HG03378 (cell line): ENCODE results near the gene RALA.
"Not testable (repeated sequence)": the region's sequence is repeated elsewhere in the genome, so short reads cannot be mapped to it uniquely, and the experiment has no call there.

Experiments used
- ATAC-seq: cut with Tn5 transposase; IDR thresholded peaks from one replicate; pipeline ENCODE4 v1.9.1; 2021; ENCODE audit warnings: mild to moderate bottlenecking, moderate library complexity; ENCODE audit not compliant: unreplicated experiment

Gene RALA

DNA sequence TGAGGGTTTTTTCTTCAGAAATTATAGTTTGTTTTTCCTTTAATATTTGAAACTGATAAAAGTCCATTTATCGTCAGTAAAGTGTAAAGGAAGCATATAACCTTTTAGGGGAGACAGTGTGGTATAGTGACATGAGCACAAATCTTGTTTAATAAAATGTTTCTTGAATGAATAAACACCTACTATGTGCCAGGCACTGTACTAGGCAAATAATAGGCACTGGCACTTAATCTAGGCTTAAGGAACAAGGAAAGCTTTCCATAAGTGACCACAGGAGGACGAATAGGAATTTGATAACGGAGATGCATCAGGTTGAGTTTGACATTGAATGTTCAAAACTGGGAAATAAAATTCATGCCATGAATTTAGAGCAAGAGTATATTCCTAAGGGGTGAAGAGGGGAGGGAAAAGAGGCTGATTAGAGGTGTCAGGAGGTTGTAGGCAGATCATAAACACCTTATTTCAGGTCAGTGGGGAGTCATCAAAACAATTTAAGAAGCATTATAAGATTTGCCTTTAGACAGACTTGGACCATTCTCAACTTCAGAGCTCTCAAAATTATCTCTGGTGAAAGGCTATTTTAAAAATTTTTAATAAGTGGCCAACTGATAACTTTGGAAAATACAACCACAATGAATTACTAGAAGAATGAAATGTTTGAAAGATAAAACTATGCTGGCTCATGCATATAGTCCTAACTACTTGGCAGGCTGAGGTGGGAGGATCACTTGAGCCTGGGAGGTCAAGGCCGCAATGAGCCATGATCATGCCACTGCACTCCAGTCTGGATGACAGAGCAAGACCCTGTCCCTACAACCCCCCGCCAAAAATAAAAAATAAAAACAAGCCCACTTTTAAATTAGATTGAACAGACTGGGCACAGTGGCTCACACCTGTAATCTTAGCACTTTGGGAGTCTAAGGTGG lies 22.4 kb downstream of the RALA start:
- ATAC-seq, result no peak

- ATAC-seq, result no peak
Observed at GRCh38 chr7:39647816-39648215, 24.4 kb downstream of the RALA start.

DNA sequence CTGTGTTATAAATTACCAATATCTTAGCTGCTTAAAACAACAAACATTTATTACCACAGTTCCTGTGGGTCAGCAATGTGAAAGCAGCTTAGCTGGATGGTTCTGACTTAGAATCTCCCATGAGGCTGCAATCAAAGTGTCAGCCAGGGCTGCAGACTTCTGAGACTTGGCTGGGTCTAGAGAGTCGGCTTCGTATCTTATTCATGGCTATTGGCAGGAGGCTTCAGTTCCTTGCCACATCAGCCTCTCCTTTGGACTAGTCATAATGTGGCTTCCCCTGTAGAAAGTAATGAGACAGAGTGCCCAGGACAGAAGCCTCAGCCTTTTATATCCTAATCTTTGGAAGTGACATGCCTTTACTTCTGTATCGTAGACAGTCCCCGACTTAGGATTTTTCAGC lies 27.3 kb downstream of the RALA start:
- no peak for ATAC-seq

- ATAC-seq, result no peak
Observed at GRCh38 chr7:39651265-39651664, 27.9 kb downstream of the RALA start.

DNA sequence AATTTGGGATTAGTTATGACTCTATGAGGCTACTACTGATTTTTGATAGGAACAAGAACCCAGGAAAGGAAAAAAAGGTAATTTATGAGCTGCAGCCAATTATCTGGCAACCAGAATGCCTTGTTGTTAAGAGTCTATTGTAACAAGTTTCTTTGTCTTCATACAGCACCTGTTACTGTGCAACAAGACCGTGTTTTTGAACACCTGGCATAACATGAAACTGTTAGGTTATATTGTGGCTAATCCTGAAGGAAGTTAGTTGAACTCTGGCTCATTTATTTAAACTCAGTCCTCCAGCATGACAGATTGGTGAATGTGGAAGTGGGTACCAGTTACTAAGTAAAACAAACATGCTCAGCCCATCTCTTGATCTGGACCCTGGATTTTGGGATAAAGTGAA lies 33.0 kb downstream of the RALA start:
- no peak for ATAC-seq

GRCh38 chr7:39659356-39660013 lies 36.1 kb downstream of the RALA start:
- ATAC-seq, result no peak

- ATAC-seq, result no peak
Observed at GRCh38 chr7:39661960-39662359, 38.6 kb downstream of the RALA start.

GRCh38 chr7:39663263-39663662 lies 39.9 kb downstream of the RALA start:
- ATAC-seq, result no peak

DNA sequence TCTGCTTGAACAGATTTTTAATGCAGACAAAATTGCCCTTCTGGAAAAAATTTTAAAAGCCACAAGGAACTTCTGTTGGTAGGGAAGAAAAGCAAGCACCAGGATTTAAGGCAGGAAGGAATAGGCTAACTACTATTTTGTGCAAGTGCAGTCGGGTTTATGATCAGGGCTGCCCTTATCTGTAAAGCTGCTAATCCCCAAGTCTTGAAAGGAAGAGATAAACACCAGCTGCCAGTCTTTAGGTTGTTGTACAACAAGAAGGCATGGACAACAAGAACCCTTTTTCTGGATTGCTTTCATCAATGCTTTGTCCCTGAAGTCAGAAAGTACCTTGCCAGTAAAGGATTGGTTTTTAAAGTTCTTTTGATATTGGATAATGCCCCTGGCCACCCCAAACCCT lies 40.7 kb downstream of the RALA start:
- ATAC-seq, result no peak

GRCh38 chr7:39664585-39664984 lies 41.2 kb downstream of the RALA start:
- no peak for ATAC-seq

GRCh38 chr7:39666562-39666961 lies 43.2 kb downstream of the RALA start:
- ATAC-seq, result no peak

GRCh38 chr7:39667341-39667923 lies 44.1 kb downstream of the RALA start:
- ATAC-seq, result no peak

GRCh38 chr7:39668280-39668679 lies 44.9 kb downstream of the RALA start:
- ATAC-seq, result not testable (repeated sequence)

- no peak for ATAC-seq
Observed at GRCh38 chr7:39670052-39670451, 46.7 kb downstream of the RALA start.

DNA sequence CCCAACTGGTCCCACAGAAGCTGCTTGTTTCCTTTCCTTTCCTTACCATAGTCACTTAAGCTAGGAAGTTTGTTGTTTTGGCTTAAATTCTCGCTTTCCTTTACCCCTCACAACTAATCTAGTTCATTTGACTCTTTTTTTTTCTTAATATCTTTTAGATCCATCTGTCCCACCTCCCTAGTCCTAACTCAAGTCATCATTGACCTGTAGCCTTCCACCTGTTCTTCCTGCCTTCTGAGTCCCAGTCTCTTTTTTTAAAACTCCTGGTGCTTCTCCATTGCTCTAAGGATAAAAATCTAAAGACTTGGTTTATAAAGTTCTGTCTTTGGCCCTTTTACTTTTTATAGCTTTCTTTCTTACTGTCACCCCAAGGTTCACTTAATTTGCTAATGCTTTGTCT lies 47.6 kb downstream of the RALA start:
- no peak for ATAC-seq

DNA sequence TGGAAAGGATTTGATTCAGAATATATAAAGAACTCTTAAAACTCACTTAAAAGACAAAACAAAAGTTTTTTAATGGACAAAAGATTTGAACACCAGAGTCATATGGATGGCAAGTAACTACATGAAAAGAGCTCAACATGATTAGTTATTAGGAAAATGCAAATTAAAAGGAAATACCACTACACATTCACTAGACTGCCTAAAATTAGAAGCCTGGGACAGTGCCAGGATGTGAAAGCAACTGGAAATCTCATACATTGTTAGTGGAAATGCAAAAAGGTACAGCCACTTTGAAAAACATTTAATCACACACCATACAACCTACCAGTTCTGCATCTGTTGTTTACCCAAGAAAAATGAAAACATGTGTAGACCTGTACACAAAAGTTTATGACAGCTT lies 48.8 kb downstream of the RALA start:
- ATAC-seq, result no peak

DNA sequence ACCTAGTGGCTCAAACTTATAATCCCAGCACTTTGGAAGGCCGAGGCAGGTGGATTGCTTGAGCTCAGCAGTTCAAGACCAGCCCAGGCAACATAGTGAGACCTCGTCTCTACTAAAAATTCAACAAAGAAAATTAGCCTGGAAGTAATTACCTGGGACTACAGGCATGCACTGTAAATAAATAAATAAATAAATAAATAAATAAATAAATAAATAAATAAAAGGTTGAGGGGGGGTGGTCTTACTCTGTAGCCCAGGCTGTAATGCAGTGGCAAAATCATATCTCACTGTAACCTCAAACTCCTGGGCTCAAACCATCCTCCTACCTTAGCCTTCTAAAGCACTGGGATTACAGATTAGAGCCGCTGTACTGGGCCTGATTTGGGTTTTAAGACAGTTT lies 50.5 kb downstream of the RALA start:
- ATAC-seq, result no peak

- ATAC-seq, result no peak
Observed at GRCh38 chr7:39674406-39674805, 51.0 kb downstream of the RALA start.

DNA sequence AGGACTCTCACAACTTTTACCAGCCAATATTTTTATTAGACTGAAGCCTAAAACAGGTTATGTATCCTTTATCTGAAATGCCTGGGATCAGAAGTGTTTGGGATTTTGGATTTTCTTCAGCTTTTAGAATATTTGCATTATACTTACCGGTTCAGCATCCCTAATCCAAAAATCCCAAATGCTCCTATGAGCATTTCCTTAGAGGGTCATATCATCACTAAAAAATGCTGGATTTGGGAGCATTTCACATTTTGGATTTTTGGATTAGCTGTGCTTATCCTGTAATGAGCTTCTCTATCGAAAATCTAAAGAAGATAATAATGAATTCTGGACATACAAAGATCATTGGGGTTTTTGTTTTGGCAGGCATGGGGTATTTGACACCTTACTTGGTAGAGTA lies 53.0 kb downstream of the RALA start:
- no peak for ATAC-seq

DNA sequence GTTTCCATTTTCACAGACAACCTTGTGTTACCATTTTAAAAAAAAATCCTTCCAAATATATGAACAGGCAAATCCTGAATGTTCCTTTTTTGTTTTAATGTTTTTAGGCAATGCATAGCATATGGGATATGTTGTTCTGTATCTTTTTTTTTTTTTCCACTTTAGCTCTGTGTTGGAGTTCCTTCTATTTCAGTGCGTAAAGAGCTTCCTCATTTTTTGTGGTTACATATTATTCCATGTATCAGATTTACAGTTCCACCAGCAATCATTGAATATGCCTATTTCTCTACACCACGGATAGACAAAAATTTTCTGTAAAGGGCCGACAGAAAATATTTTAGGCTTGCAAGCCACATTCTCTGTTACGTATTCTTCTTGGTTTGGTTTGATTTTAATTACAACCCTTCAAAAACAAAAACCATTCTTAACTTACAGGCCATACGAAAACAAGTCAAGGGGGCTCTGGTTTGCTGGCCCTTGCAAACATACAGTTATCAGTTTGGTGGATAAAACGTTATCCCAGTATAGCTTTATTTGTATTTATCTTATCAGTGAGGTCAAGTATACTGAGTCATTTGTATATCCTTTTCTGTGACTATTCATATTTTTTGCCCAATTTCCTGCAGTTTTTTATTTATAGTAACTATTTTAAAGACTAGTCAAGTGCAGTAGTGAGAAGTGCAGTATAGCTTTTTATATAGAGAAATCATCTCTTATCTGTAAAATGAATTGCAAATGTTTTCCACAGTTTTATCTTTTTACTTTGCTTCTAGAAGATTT lies 55.7 kb downstream of the RALA start:
- ATAC-seq, result no peak

DNA sequence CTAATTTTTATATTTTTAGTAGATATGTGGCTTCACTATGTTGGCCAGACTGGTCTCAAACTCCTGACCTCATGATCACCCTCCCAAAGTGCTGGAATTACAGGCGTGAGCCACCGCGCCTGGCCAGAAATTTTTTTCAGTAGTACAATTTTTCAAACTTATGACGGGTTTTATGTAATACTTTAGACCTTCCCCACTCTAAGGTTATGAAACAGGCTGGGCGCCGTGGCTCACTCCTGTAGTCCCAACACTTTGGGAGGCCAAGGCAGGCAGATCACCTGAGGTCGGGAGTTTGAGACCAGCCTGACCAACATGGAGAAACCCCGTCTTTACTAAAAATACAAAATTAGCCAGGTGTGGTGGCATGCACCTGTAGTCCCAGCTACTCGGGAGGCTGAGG lies 56.5 kb downstream of the RALA start:
- not testable (repeated sequence) for ATAC-seq
